GM19397 (cell line): ENCODE measurements around the gene ATG10.

Experiments
- ATAC-seq: cut with Tn5 transposase; IDR thresholded peaks from one replicate; pipeline ENCODE4 v1.9.1; 2021; ENCODE audit warnings: mild to moderate bottlenecking, moderate library complexity; ENCODE audit not compliant: unreplicated experiment

Gene ATG10

GRCh38 chr5:82274343-82275211 is 302.8 kb downstream of the ATG10 start:
- ATAC-seq: no peak

- ATAC-seq: no peak
Observed at GRCh38 chr5:82275216-82275664, 303.4 kb downstream of the ATG10 start.

GRCh38 chr5:82276800-82277612 is 305.2 kb downstream of the ATG10 start:
- ATAC-seq: no peak

DNA sequence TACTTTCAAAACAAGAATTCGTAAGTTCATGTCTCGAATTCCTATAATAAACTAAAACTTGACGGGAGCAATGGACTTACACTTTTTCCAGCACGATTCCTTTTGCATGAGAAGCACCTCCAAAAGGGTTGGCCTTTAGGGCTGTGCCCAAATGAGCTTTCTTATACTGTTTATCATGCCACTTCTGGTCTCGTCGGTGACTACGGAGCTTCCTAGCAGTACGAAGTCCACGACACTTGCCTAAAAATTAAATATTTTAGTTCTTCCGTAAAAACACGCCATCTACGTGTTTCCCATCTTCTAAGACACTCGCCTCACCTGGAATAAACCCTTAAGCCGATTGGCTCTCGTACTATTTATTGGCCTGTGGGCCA is 305.8 kb downstream of the ATG10 start:
- no peak for ATAC-seq

- peak; percentile 91 for ATAC-seq
Observed at GRCh38 chr5:82277987-82278710, 306.3 kb downstream of the ATG10 start, which contains the start of gene RPS23. RPS23 (minus strand) TSS chr5:82278354; CDS start chr5:82278323, 31 bp downstream.

GRCh38 chr5:82278711-82279370 is 307.0 kb downstream of the ATG10 start:
- no peak for ATAC-seq

DNA sequence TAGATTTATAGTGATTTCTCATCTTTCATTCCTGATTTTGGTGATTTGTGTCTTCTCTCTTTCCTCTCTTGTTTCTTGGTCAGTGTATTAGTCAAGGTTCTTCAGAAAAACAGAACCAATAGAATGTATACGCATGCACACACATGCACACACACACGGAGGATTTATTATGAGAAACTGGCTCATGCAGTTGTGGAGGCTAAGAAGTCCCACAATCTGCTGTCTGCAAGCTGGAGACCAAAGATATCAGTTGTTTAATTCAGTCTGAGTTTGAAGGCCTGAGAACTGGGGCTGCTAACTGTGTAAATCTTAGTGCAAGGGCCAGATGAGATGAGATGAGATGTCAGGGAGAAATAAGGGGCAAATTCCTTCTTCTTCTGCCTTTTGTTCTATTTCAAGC is 312.1 kb downstream of the ATG10 start:
- no peak for ATAC-seq

DNA sequence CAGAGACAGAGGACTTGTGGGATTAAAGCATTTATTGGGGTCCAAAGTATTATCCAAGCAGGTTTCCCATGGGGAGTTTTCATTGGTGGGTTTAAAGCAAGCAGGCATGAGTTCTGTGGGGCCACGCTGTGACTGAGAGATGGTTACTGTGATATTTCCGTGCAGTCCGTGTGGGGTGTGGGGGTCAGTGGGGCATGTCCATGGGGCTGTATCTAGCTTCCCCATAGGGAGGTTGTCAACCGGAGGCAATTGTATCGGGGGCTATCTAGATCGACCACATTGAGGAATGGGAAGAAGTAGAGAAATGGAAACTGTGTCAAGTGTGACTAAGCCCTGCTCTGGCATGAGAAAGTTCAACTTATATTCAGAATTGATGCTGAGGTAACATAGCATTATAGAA is 313.4 kb downstream of the ATG10 start:
- ATAC-seq: no peak

DNA sequence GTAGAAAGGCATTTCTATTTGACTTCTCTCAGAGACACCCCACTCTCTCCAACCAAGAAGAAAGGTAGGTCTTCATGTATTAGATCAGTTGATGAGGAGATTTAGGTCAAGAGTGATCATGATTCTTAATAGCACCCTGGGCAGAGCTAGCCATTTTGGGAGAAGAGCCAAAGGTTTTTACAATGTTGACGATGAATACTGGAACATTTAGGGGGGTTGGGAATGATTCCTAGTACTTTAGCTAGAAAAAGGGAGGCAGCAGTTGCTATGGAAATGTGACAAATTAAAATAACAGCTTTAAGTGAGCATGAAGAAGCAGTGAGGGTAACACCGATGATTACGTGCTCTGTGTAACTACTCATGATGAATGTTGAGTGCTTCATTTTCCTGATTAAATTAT is 315.8 kb downstream of the ATG10 start:
- ATAC-seq: no peak

DNA sequence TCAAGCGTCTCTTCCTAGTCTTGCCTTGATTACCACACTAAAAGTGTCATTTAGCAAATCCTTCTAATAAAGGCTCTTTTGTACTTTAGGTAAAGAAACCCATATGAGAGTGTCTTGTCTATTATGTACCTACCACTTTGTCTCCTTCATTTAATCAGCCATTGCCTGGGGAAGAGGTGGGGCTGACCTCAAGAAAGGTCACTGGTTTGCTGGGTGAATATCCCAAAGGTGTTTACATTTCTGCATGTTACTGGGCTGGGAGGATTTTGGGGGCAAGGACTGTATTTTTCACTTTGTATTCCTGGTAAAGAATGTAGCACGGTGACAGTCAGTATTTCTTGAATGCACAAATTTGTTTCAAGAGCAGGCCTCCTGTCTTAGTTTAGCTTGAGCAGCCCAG is 318.2 kb downstream of the ATG10 start:
- ATAC-seq: no peak

- no peak for ATAC-seq
Observed at GRCh38 chr5:82290908-82291307, 319.1 kb downstream of the ATG10 start.

DNA sequence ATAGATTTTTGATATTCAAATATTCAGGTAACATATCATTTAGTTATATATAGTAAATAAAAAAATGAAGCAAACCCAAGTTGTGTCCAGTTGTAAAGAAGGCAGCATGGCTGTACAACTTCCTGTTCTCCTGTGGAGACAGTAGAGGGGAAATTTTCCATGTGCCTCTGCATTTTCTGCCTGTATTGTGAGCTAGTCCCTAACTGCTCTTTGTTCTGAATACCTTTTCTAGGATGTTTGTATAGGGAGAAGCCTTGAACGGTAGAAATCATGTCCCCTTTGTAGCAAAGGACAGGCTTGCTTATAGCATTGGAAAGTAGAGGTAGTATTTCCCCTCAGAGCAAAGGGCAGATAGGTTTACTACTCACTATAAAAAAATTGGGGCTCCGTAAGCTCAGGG is 319.6 kb downstream of the ATG10 start:
- ATAC-seq: no peak

DNA sequence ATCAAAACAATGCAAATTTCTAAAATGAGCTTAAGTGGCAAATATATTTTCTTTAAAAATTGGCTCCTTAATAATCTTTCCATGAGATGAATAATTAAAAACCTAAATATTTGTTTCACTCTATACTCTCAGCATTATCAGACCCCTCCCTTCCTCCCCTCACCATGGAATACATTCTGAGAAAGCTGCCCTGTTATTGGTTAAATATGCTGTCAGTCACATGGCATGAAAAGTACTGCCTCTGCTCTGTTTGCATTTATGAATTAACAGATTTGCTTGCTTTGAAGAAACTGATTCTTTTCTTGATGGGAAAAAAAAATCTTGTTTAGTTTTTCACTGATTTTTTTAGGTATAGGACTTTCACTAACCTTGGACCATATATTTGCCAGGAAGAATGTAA is 323.3 kb downstream of the ATG10 start:
- ATAC-seq: no peak

- no peak for ATAC-seq
Observed at GRCh38 chr5:82295959-82296531, 324.2 kb downstream of the ATG10 start.

GRCh38 chr5:82296929-82297328 is 325.1 kb downstream of the ATG10 start:
- ATAC-seq: no peak

DNA sequence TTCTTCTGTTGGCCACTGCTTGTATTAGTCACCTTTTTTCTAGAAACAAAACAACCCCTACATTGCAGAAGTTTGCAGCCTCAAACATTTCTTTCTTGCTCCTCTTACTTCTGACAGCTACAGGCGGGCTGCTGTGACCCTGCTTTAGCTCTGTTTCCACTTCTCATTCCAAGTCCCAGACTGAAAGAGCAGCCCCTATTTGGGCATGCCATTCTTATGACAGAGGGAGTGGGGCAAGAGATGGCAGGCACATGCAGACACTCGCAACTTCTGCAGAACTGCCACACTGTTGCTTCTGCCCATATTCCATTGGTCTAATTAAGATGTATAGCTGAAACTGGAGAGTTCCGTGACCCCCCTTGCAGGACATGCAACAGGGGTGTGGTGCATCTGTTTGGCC is 325.9 kb downstream of the ATG10 start:
- ATAC-seq: no peak

- no peak for ATAC-seq
Observed at GRCh38 chr5:82298668-82299067, 326.8 kb downstream of the ATG10 start.

DNA sequence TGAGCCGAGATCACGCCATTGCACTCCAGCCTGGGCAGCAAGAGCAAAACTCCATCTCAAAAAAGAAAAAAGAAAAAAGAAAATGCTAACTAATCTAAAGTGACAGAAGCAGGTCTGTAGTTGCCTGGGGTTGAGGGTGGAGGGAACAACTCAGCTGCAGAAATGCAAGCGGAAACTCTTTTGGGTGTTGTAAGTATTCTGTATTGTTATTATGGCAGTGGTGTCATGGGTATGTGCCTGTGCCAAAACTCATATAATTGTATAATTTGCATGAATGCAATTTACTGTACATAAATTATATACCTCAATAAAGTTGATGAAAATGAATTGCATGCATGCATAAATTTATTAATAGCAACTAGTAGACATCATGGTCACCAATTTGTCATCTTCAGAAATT is 329.4 kb downstream of the ATG10 start:
- ATAC-seq: no peak
